ENCODE measurements around the gene ZNF414.
"Not testable (repeated sequence)": the region's sequence is repeated elsewhere in the genome, so short reads cannot be mapped to it uniquely, and the experiment has no call there.

Gene ZNF414, protein sequence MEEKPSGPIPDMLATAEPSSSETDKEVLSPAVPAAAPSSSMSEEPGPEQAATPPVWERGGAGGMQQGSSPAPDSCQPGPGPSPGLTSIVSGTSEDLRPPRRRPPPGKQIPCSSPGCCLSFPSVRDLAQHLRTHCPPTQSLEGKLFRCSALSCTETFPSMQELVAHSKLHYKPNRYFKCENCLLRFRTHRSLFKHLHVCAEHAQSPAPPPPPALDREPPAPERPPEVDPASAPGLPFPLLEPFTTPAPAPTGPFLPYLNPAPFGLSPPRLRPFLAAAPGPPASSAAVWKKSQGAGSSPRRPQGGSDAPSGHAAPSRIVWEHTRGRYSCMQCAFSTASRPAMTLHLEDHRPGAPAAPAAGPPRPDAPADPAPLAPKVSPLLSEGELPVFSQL

DNA sequence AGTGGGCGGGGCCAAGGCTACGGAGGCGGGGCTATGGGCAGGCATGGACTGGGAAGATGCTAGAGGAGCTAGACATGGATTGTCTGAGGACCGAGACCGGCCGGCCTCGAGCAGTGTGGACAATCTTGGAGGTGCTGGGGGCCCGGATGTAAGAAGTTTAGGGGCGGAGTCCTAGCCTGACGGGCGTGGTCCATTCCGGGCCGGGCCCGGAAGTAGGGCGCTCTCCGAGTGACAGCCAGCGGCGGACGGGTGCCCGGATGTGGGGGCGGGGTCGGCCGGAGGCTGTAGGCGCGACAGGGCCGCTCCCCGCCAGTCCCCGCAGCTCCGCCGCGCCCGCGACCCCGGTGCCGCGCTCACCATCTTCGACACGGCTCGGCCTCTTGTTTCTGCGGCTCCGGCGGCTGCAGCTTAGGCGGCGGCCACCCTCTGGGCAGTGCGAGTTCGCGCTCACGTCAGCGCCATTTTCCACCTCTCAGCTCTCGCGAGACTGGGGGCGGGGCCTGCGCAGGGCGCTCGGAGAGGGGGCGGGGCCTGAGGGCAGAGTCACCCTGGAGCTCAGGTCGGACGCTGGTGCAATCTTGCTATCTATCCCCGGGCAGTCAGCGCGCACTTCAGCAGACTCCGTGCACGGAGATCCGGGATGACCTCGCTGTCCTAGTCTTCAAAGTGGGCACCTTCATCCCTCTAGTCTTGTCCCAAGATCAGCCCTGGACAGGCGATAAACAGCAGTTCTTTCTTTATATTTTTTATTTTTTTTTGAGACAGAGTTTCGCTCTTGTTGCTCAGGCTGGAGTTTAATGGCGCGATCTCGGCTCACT, at the start of gene ZNF414:
ZNF414 (minus strand) TSS at position 481 of the 818 bp plus-strand sequence; CDS start at position 360, 121 bp downstream.
- TF ChIP-seq, protein P1, sequence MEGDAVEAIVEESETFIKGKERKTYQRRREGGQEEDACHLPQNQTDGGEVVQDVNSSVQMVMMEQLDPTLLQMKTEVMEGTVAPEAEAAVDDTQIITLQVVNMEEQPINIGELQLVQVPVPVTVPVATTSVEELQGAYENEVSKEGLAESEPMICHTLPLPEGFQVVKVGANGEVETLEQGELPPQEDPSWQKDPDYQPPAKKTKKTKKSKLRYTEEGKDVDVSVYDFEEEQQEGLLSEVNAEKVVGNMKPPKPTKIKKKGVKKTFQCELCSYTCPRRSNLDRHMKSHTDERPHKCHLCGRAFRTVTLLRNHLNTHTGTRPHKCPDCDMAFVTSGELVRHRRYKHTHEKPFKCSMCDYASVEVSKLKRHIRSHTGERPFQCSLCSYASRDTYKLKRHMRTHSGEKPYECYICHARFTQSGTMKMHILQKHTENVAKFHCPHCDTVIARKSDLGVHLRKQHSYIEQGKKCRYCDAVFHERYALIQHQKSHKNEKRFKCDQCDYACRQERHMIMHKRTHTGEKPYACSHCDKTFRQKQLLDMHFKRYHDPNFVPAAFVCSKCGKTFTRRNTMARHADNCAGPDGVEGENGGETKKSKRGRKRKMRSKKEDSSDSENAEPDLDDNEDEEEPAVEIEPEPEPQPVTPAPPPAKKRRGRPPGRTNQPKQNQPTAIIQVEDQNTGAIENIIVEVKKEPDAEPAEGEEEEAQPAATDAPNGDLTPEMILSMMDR (IDR thresholded peaks at IDR 0.05; ENCODE audit: low read depth, low read length, missing control alignments), result no peak
- DNase-seq (ENCODE audit: low read depth), result peak; percentile 83
- in situ Hi-C loops (cut with HindIII; ENCODE audit: low sequenced_read_pairs), result no loop called here
- peak within 1 kb of the TSS; percentile 58 for H3K4me3 ChIP-seq (ENCODE audit: low read depth, low read length)

DNA sequence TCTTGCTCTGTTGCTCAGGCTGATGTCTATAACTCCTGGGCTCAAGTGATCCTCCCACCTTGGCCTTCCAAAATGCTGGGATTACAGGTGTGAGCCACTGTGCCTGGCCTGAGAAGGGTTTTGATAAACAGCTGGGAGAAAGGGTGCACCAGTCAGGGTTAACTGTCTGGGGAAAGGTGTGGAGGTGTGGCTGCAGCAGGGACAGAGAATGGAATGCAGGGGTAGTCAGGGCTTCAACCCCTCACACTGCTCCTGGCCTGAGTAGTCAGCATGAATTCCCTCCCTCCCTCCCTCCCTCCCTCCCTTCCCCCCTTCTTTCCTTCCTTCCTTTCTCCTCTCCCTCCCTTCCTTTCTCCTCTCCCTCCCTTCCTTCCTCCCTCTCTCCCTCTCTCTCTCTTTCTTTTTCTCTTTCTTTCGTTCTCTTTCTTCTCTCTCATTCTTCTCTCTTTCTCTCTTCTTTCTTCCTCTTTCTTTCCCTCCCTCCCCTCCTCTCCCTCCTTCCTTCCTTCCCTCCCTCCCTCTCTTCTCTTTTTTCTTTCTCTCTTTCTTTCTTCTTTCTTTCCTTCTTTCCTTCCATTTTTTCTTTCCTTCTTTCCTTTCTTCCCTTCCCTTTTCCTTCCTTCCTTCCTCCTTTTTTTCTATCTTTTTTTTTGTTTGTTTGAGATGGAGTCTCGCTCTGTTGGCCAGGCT, 47.3 kb upstream of the ZNF414 start:
- no peak for DNase-seq (ENCODE audit: low read depth)
- TF ChIP-seq, protein P1 (IDR thresholded peaks at IDR 0.05; ENCODE audit: low read depth, low read length, missing control alignments), result no peak
- no peak overlapping the region for H3K4me3 ChIP-seq (ENCODE audit: low read depth, low read length)
- in situ Hi-C loops (cut with HindIII; ENCODE audit: low sequenced_read_pairs), result no loop called here

DNA sequence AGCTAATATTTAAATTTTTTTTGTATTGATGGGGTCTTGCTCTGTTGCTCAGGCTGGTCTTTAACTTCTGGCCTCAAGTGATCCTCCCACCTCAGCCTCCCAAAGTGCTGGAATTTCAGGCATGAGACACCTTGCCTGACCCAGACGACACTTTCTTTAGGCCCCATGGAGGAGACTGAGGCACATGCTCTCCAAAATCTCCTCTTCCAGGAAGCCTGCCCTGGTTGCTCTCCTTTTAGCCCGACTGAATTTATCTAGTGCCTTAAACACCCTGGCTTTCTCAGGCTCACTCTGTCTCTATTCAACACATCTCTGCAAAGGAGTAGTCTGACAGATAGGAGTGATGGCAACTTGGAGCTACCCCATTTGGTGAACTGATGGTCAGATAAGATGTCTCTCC, 44.4 kb upstream of the ZNF414 start:
- in situ Hi-C loops (cut with HindIII; ENCODE audit: low sequenced_read_pairs), result no loop called here
- H3K4me3 ChIP-seq (ENCODE audit: low read depth, low read length), result no peak overlapping the region
- no peak for DNase-seq (ENCODE audit: low read depth)

DNA sequence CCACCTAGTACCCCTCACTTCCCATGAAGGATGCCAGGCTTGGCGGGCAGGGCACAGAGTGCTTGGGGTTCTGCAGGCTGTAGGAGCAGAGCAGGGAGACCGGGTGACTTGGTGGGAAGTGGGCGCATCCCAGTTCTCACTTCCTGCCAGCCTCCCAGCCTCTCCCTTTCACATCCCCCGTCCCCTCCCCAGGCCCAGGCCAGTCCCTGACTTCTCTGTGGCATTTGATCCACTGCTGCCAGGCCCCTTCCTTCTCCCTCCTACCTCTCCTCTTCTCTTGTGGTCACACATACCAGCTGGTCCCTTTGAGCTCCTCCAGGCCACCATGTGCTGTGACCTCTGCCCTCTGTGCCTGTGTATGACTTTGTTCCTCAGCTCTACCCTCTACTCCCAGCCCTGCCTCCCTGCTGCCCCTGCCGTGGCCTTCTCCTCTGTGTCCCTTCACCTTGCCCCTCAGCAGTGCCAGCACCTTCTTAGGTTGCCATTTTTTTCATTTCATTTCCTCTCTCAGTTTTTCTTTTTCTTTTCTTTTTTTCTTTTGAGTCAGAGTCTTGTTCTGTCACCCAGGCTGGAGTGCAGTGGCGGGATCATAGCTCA, 43.8 kb upstream of the ZNF414 start:
- no peak overlapping the region for H3K4me3 ChIP-seq (ENCODE audit: low read depth, low read length)
- in situ Hi-C loops (cut with HindIII; ENCODE audit: low sequenced_read_pairs), result no loop called here
- DNase-seq (ENCODE audit: low read depth), result no peak
- TF ChIP-seq, protein P1 (IDR thresholded peaks at IDR 0.05; ENCODE audit: low read depth, low read length, missing control alignments), result no peak

More for the DNA sequence above, 44.4 kb upstream of the ZNF414 start:
- TF ChIP-seq, protein P1 (IDR thresholded peaks at IDR 0.05; ENCODE audit: low read depth, low read length, missing control alignments), result no peak

DNA sequence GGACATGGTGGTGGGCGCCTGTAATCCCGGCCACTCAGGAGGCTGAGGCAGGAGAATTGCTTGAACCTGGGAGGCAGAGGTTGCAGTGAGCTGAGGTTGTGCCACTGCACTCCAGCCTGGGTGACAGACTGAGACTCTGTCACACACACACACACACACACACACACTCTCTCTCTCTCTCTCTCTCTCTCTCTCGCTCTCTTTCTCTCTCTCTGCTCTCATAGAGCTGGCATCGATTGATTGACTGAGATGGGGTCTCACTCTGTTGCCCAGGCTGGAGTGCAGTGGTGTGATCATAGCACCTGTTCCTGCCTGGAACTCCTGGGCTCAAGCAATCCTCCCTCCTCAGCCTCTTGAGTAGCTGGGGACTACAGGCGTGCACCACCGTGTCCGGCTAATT, 39.8 kb upstream of the ZNF414 start:
- in situ Hi-C loops (cut with HindIII; ENCODE audit: low sequenced_read_pairs); DNase-seq (ENCODE audit: low read depth); H3K4me3 ChIP-seq (ENCODE audit: low read depth, low read length): not testable (repeated sequence)

DNA sequence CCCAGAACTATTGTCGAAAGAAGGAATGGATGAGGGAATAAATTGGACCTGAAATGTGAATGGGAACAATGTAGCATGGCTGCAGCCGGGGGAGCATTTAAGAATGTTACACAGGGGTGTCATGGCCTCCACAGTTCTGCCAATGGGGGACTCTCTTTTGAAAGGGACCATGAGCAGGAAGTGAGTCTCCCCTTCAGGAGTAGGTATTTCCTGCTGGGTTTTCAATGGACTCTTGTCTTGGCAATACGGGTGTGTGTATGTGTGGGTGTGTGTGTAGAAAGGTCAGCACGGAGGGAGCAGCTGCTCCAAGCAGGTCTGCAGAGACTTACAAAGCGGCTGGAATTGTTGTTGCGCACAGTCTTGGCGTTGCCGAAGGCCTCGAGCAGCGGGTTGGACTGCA, 38.8 kb upstream of the ZNF414 start:
- DNase-seq (ENCODE audit: low read depth), result no peak
- in situ Hi-C loops (cut with HindIII; ENCODE audit: low sequenced_read_pairs), result no loop called here
- no peak overlapping the region for H3K4me3 ChIP-seq (ENCODE audit: low read depth, low read length)
- TF ChIP-seq, protein P1 (IDR thresholded peaks at IDR 0.05; ENCODE audit: low read depth, low read length, missing control alignments), result no peak

All from astrocyte of the cerebellum (primary cell).